PC-9 (cell line): ENCODE data around the gene ATP2C2.

Source experiments
- EZH2 ChIP-seq: fragments of 200-600 bp; sonication (generic); IDR thresholded peaks from 2 replicates; pipeline ENCODE4 v1.8.0; 2017; ENCODE audit warnings: antibody characterized with exemption, low read depth
- TF ChIP-seq, protein P1 (sequence below): fragments of 200-600 bp; sonication (generic); conservative IDR thresholded peaks from 2 replicates; pipeline ENCODE4 v1.6.1; 2017; ENCODE audit warnings: mixed run types, antibody characterized with exemption, mild to moderate bottlenecking, moderate library complexity

DNA sequence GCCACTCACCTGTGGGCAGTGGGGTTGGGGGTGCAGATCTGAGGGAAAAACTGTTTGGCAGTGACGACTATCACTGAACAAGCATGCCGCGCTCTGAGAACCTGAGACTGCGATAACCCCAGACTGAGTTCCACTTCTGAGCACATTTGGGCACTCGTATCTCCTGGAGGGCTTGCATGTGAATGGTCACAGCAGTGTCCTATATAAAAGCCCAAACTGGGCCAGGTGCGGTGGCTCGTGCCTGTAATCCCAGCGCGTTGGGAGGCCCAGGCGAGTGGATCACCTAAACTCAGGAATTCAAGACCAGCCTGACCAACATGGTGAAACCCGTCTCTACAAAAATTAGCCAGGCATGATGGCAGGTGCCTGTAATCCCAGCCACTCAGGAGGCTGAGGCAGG is 18.7 kb downstream of the ATP2C2 start:
- TF ChIP-seq, protein P1, sequence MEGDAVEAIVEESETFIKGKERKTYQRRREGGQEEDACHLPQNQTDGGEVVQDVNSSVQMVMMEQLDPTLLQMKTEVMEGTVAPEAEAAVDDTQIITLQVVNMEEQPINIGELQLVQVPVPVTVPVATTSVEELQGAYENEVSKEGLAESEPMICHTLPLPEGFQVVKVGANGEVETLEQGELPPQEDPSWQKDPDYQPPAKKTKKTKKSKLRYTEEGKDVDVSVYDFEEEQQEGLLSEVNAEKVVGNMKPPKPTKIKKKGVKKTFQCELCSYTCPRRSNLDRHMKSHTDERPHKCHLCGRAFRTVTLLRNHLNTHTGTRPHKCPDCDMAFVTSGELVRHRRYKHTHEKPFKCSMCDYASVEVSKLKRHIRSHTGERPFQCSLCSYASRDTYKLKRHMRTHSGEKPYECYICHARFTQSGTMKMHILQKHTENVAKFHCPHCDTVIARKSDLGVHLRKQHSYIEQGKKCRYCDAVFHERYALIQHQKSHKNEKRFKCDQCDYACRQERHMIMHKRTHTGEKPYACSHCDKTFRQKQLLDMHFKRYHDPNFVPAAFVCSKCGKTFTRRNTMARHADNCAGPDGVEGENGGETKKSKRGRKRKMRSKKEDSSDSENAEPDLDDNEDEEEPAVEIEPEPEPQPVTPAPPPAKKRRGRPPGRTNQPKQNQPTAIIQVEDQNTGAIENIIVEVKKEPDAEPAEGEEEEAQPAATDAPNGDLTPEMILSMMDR, result no peak
- TF ChIP-seq EZH2, result no peak
